ENCODE data around the gene KCND2.

- TF ChIP-seq EP300 (IDR thresholded peaks at IDR 0.05) = no peak
- TF ChIP-seq, protein P1, sequence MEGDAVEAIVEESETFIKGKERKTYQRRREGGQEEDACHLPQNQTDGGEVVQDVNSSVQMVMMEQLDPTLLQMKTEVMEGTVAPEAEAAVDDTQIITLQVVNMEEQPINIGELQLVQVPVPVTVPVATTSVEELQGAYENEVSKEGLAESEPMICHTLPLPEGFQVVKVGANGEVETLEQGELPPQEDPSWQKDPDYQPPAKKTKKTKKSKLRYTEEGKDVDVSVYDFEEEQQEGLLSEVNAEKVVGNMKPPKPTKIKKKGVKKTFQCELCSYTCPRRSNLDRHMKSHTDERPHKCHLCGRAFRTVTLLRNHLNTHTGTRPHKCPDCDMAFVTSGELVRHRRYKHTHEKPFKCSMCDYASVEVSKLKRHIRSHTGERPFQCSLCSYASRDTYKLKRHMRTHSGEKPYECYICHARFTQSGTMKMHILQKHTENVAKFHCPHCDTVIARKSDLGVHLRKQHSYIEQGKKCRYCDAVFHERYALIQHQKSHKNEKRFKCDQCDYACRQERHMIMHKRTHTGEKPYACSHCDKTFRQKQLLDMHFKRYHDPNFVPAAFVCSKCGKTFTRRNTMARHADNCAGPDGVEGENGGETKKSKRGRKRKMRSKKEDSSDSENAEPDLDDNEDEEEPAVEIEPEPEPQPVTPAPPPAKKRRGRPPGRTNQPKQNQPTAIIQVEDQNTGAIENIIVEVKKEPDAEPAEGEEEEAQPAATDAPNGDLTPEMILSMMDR (IDR thresholded peaks at IDR 0.05) = no peak
- no peak for TF ChIP-seq POLR2A (IDR thresholded peaks at IDR 0.05)
These were observed 280.5 kb downstream of the KCND2 start for GRCh38 chr7:120553491-120553890.
